HG03064 (cell line): Measurements from ENCODE around the gene WDR4.
"Not testable (repeated sequence)": the region's sequence is repeated elsewhere in the genome, so short reads cannot be mapped to it uniquely, and the experiment has no call there.

Source experiments
- ATAC-seq: cut with Tn5 transposase; IDR thresholded peaks from one replicate; pipeline ENCODE4 v1.9.1; 2021; ENCODE audit warnings: low read depth; ENCODE audit not compliant: unreplicated experiment

Gene WDR4

GRCh38 chr21:42878993-42879787 lies at the start of gene WDR4:
WDR4 (minus strand) TSS chr21:42879539; CDS start chr21:42879495, 44 bp downstream.
- ATAC-seq: peak; percentile 72

GRCh38 chr21:42927474-42928200 lies 48.3 kb upstream of the WDR4 start:
- ATAC-seq: not testable (repeated sequence)

GRCh38 chr21:42925114-42925926 lies 46.0 kb upstream of the WDR4 start, which contains the start of gene ERVH48-1:
ERVH48-1 (minus strand) TSS chr21:42925630; CDS start chr21:42919006, 6,624 bp downstream.
- ATAC-seq: no peak

GRCh38 chr21:42924433-42924751 lies 45.1 kb upstream of the WDR4 start:
- no peak for ATAC-seq

- no peak for ATAC-seq
Observed at GRCh38 chr21:42923553-42924432, 44.5 kb upstream of the WDR4 start.

GRCh38 chr21:42922918-42923317 lies 43.6 kb upstream of the WDR4 start:
- ATAC-seq: no peak

GRCh38 chr21:42921927-42922326 lies 42.6 kb upstream of the WDR4 start:
- ATAC-seq: no peak

GRCh38 chr21:42918291-42918690 lies 39.0 kb upstream of the WDR4 start:
- ATAC-seq: no peak

- ATAC-seq: no peak
Observed at GRCh38 chr21:42913476-42913875, 34.1 kb upstream of the WDR4 start.

- ATAC-seq: not testable (repeated sequence)
Observed at GRCh38 chr21:42911920-42912319, 32.6 kb upstream of the WDR4 start.

- not testable (repeated sequence) for ATAC-seq
Observed at GRCh38 chr21:42908484-42908883, 29.1 kb upstream of the WDR4 start.

GRCh38 chr21:42906233-42906632 lies 26.9 kb upstream of the WDR4 start:
- no peak for ATAC-seq

- no peak for ATAC-seq
Observed at GRCh38 chr21:42905195-42905594, 25.9 kb upstream of the WDR4 start.

GRCh38 chr21:42903817-42904216 lies 24.5 kb upstream of the WDR4 start:
- ATAC-seq: no peak

GRCh38 chr21:42900446-42900845 lies 21.1 kb upstream of the WDR4 start:
- ATAC-seq: no peak

GRCh38 chr21:42892931-42893755 lies 13.8 kb upstream of the WDR4 start, which contains the start of gene NDUFV3:
NDUFV3 (plus strand) TSS chr21:42893309; CDS start chr21:42893334, 25 bp downstream.
- peak; percentile 86 for ATAC-seq

- no peak for ATAC-seq
Observed at GRCh38 chr21:42892582-42892930, 13.2 kb upstream of the WDR4 start.

GRCh38 chr21:42887326-42887725 lies 8.0 kb upstream of the WDR4 start:
- ATAC-seq: no peak

- no peak for ATAC-seq
Observed at GRCh38 chr21:42883921-42884320, 4.6 kb upstream of the WDR4 start.
